Neural cell (in vitro differentiated cells): ENCODE results near the gene PTP4A2.

Source experiments
- EP300 ChIP-seq: fragments of 450-650 bp; conservative IDR thresholded peaks from 2 replicates; pipeline ENCODE4 v1.6.1; 2014; ENCODE audit warnings: antibody characterized with exemption, mild to moderate bottlenecking, moderate library complexity; ENCODE audit not compliant: poor library complexity, severe bottlenecking
- MXI1 ChIP-seq: fragments of 450-650 bp; conservative IDR thresholded peaks from 2 replicates; pipeline ENCODE4 v1.6.1; 2014; ENCODE audit warnings: antibody characterized with exemption, mild to moderate bottlenecking; ENCODE audit not compliant: poor library complexity, severe bottlenecking
- RAD21 ChIP-seq: fragments of 450-650 bp; conservative IDR thresholded peaks from 2 replicates; pipeline ENCODE4 v1.6.1; 2014; ENCODE audit warnings: antibody characterized with exemption, mild to moderate bottlenecking, moderate library complexity
- REST ChIP-seq: IDR thresholded peaks from 2 replicates; pipeline ENCODE4 v1.6.1; 2012; ENCODE audit warnings: borderline replicate concordance
- TF ChIP-seq, protein P1 (sequence below): fragments of 450-650 bp; IDR thresholded peaks from 2 replicates; pipeline ENCODE4 v1.5.1; 2014; ENCODE audit warnings: antibody characterized with exemption, mild to moderate bottlenecking, moderate library complexity; ENCODE audit not compliant: poor library complexity, severe bottlenecking

DNA sequence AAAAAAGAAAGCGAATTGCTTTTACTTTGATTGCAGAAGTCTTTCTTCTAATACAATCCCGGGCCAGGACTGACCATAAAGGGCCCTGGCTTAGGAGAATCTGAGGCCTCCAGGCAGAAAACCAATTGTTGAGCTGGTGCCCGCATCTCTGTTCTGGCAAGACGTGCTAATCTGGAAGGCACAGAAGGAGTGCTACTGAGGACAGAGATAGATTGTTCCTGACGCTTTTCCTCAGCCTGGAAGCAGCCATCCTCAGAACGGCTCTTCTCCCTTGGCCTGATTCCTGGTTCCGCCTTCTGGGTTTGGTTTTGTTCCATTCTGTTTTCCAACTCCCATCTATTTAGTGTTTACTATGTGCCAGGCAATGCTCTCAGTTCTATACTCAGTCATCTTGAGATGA lies 77.6 kb downstream of the PTP4A2 start:
- TF ChIP-seq, protein P1, sequence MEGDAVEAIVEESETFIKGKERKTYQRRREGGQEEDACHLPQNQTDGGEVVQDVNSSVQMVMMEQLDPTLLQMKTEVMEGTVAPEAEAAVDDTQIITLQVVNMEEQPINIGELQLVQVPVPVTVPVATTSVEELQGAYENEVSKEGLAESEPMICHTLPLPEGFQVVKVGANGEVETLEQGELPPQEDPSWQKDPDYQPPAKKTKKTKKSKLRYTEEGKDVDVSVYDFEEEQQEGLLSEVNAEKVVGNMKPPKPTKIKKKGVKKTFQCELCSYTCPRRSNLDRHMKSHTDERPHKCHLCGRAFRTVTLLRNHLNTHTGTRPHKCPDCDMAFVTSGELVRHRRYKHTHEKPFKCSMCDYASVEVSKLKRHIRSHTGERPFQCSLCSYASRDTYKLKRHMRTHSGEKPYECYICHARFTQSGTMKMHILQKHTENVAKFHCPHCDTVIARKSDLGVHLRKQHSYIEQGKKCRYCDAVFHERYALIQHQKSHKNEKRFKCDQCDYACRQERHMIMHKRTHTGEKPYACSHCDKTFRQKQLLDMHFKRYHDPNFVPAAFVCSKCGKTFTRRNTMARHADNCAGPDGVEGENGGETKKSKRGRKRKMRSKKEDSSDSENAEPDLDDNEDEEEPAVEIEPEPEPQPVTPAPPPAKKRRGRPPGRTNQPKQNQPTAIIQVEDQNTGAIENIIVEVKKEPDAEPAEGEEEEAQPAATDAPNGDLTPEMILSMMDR = no peak
- no peak for TF ChIP-seq RAD21
- TF ChIP-seq REST = no peak
- no peak for TF ChIP-seq EP300
- TF ChIP-seq MXI1 = no peak
